A673 (cell line): ENCODE results near the gene SHANK3. TPM values are rescaled to one million over a fixed set of nuclear protein-coding genes. Genes with fewer than 3 reads are reported as not detected.

Source experiments
- BruUV-seq: library from RNA; stranded (reverse); fragments of 400-500 nt; replicated peaks from 2 replicates; lab custom pipeline; 2021; lab: Mats Ljungman, UMichigan
- CTCF ChIA-PET: fragments of 300-600 bp; sonication (Branson Sonifier 250); formaldehyde crosslinking; loops from one replicate; lab custom pipeline; 2022; ENCODE audit warnings: antibody characterized with exemption; lab: Charles Lee
- POLR2A ChIA-PET: fragments of 300-600 bp; sonication (Branson Sonifier 250); formaldehyde crosslinking; loops from one replicate; lab custom pipeline; 2022; ENCODE audit warnings: antibody characterized with exemption; ENCODE audit not compliant: low non-redundant PET; lab: Charles Lee
- DNase-seq: peaks from one replicate; pipeline ENCODE4 v3.0.0-alpha.2; 2015; ENCODE audit warnings: low spot score
- H3K27ac ChIP-seq: fragments of 200-600 bp; sonication (generic); 2 replicates; pipeline ENCODE4 v1.5.1; 2016; ENCODE audit warnings: mixed run types, low read depth, mild to moderate bottlenecking, mixed read lengths, antibody characterized with exemption, low read length; ENCODE audit not compliant: poor library complexity, severe bottlenecking
- H3K27me3 ChIP-seq: fragments of 200-600 bp; sonication (generic); replicated peaks from 2 replicates; pipeline ENCODE4 v1.6.1; 2017; ENCODE audit warnings: mixed run types, low read depth, mild to moderate bottlenecking, mixed read lengths, antibody characterized with exemption, low read length; ENCODE audit not compliant: insufficient read depth, poor library complexity
- H3K36me3 ChIP-seq: fragments of 200-600 bp; sonication (generic); 2 replicates; pipeline ENCODE4 v1.6.1; 2016; ENCODE audit warnings: mixed run types, mild to moderate bottlenecking, mixed read lengths, antibody characterized with exemption, low read length; ENCODE audit not compliant: insufficient read depth, poor library complexity, severe bottlenecking
- H3K4me1 ChIP-seq: fragments of 200-600 bp; sonication (generic); 2 replicates; pipeline ENCODE4 v1.6.1; 2017; ENCODE audit warnings: mixed run types, mild to moderate bottlenecking, mixed read lengths, antibody characterized with exemption, low read length; ENCODE audit not compliant: insufficient read depth, poor library complexity, severe bottlenecking
- H3K4me3 ChIP-seq: fragments of 200-600 bp; sonication (generic); 2 replicates; pipeline ENCODE4 v1.5.1; 2016; ENCODE audit warnings: low read depth, mixed run types, mild to moderate bottlenecking, mixed read lengths, low read length; ENCODE audit not compliant: poor library complexity, severe bottlenecking
- H3K9me3 ChIP-seq: fragments of 200-600 bp; sonication (generic); 2 replicates; pipeline ENCODE4 v1.6.1; 2016; ENCODE audit warnings: mixed run types, low read depth, mild to moderate bottlenecking, mixed read lengths, antibody characterized with exemption, low read length; ENCODE audit not compliant: poor library complexity, severe bottlenecking
- EZH2 ChIP-seq: fragments of 200-600 bp; sonication (generic); IDR thresholded peaks from 2 replicates; pipeline ENCODE4 v1.6.1; 2017; ENCODE audit warnings: borderline replicate concordance, low read depth, mild to moderate bottlenecking, mixed read lengths, antibody characterized with exemption, low read length; ENCODE audit not compliant: poor library complexity, severe bottlenecking
- intact Hi-C: fragments of 100-400 bp; cut with micrococcal nuclease; formaldehyde crosslinking; loops from one replicate; pipeline ENCODE4 v1.10.0; 2022; ENCODE audit not compliant: unreplicated experiment
- total RNA-seq: library from RNA; stranded (reverse); gene quantifications from 2 replicates; pipeline ENCODE4 v1.2.3, GENCODE V29; 2021
- TF ChIP-seq, protein P1 (sequence below): fragments of 300-800, 200-600 bp; sonication (generic); conservative IDR thresholded peaks from 2 replicates; pipeline ENCODE4 v1.5.1; 2017; ENCODE audit warnings: low read depth, mild to moderate bottlenecking, antibody characterized with exemption, low read length, moderate library complexity, mixed read lengths

The SHANK3 gene
- total RNA-seq, 1 experiment from 2014 or later, result 4.4 TPM

- intact Hi-C loops, result no loop called here
- no peak for TF ChIP-seq EZH2
- TF ChIP-seq, protein P1, sequence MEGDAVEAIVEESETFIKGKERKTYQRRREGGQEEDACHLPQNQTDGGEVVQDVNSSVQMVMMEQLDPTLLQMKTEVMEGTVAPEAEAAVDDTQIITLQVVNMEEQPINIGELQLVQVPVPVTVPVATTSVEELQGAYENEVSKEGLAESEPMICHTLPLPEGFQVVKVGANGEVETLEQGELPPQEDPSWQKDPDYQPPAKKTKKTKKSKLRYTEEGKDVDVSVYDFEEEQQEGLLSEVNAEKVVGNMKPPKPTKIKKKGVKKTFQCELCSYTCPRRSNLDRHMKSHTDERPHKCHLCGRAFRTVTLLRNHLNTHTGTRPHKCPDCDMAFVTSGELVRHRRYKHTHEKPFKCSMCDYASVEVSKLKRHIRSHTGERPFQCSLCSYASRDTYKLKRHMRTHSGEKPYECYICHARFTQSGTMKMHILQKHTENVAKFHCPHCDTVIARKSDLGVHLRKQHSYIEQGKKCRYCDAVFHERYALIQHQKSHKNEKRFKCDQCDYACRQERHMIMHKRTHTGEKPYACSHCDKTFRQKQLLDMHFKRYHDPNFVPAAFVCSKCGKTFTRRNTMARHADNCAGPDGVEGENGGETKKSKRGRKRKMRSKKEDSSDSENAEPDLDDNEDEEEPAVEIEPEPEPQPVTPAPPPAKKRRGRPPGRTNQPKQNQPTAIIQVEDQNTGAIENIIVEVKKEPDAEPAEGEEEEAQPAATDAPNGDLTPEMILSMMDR, result no peak
- POLR2A ChIA-PET, result no interaction called here
- Histone ChIP-seq H3K27me3 (no peaks in the 10 kb centered on the region), H3K9me3 (no peaks in the 10 kb centered on the region), H3K4me3 (no peak overlapping the region), H3K4me1 (no peaks in the 10 kb centered on the region), H3K36me3 (no peaks in the 10 kb centered on the region), H3K27ac (no peak overlapping the region)
- CTCF ChIA-PET, result no interaction called here
- BruUV-seq, result no TSS peak
- no peak for DNase-seq
Observed at GRCh38 chr22:50687829-50688228, 15.2 kb downstream of the SHANK3 start.

DNA sequence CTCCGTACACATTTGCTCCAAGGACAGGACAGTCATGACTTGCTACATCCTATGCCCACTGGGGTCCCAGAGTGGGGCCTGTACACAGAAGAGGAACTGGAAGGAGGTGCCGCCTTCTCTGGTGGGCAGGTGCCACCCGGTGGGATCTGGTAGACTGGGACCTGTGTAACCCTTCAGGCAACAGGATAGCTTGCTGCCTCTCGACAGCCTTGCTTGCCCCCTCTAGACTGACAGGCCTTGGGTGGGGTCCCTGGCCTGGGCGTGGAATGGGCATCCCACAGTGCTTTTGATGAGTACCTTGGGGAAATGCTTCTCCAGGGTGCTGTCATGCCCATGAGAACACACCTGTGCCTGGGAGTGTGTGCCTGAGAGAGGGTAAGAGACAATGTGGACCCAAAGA lies 15.8 kb downstream of the SHANK3 start:
- intact Hi-C loops, result no loop called here
- no peak overlapping the region for H3K4me3 ChIP-seq
- CTCF ChIA-PET, result no interaction called here
- POLR2A ChIA-PET, result no interaction called here
- no peaks in the 10 kb centered on the region for H3K27me3 ChIP-seq
- H3K4me1 ChIP-seq, result no peaks in the 10 kb centered on the region
- H3K27ac ChIP-seq, result no peak overlapping the region
- no peak for TF ChIP-seq EZH2
- TF ChIP-seq, protein P1, result no peak
- H3K9me3 ChIP-seq, result no peaks in the 10 kb centered on the region
- BruUV-seq, result no TSS peak
- DNase-seq, result no peak
- no peaks in the 10 kb centered on the region for H3K36me3 ChIP-seq

GRCh38 chr22:50691521-50691920 lies 18.9 kb downstream of the SHANK3 start:
- H3K4me1 ChIP-seq, result no peaks in the 10 kb centered on the region
- no peak overlapping the region for H3K4me3 ChIP-seq
- no TSS peak for BruUV-seq
- no peaks in the 10 kb centered on the region for H3K27me3 ChIP-seq
- intact Hi-C loops, result loop anchor here (5.0 kb wide), 1 partner anchor 69 kb away; no protein-coding TSS in a partner anchor
- ChIA-PET CTCF (interaction anchor here (0.6 to 0.7 kb wide), 2 partner anchors 25 to 41 kb away, joined by 4 to 5 read pairs; no protein-coding TSS in a partner anchor), POLR2A (no interaction called here)
- peak; percentile 58 for DNase-seq
- no peaks in the 10 kb centered on the region for H3K9me3 ChIP-seq
- H3K27ac ChIP-seq, result no peak overlapping the region
- H3K36me3 ChIP-seq, result no peaks in the 10 kb centered on the region
- TF ChIP-seq EZH2, result no peak
- TF ChIP-seq, protein P1, result peak; percentile 70
